KG1 (cell line): Measurements from ENCODE around the gene CARM1.
"Not testable (repeated sequence)": the region's sequence is repeated elsewhere in the genome, so short reads cannot be mapped to it uniquely, and the experiment has no call there.

Experiments used
- DNase-seq: peaks from one replicate; lab custom pipeline; 2025; lab: John Stamatoyannopoulos, UW

CARM1 gene

DNA sequence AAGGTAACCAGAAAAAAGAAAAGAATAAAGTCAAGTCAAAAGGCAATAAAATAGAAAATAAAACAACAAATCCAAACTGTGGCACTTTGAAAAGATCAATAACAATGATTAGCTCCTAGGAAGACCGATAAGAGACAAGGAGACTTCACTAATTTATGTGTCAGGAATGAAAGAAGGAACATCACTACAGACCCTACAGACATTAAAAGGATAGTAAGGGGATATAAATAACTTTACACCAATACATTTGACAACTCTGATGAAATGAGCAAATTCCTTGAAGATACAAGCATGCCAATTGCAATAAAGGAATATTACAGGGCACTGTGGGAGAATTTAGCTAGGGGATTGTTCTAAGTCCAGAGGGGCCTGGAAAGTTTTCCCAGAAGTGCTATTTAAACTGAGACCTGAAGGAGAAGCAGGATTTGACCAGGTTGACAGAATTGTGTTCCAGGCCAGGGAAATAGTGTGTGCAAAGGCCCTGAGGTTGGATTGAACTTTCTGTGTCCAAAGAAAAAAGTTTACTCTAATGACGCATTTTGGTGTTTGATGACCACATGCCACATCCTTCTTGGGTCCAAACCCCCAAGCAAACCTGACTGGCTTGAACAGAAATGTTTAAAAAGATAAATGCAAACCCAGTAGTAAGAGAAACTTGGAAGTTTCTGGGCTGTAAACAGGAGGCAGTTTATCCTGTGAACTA is 24.7 kb upstream of the CARM1 start:
- no peak for DNase-seq

DNA sequence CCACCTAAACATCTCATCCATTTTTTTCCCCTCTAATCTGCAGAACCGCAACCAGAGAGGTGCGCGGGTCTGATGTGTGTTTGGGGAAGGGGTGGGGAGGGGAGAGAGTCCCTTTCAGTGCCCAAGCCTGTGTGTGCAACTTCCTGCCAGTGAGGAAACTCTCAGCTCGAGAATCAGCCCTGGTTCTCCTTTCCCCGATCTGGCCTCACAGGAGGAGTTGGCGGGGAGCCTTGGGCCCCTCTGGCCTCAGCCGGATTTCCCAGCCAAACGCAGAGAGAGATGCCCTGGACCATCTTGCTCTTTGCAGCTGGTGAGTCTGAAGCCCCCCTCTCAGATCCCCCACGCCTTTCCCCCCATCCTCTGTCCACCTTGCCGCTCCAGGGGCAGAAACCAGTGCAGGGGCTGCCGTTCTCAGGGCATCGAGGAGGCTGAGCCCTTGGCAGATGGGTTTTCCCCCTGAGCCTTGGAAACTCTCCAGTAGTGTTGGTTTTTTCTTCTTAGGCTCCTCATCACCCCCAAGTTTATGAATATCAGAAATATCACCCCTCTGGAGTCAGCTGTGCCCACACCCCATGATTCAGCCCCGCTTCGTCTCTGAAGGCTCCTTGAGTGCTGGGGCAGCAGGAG is 23.0 kb upstream of the CARM1 start, which contains the start of gene C19orf38:
C19orf38 (plus strand) TSS at position 186 of the 627 bp plus-strand sequence; CDS start at position 280, 94 bp downstream.
- peak; percentile 34 for DNase-seq

DNA sequence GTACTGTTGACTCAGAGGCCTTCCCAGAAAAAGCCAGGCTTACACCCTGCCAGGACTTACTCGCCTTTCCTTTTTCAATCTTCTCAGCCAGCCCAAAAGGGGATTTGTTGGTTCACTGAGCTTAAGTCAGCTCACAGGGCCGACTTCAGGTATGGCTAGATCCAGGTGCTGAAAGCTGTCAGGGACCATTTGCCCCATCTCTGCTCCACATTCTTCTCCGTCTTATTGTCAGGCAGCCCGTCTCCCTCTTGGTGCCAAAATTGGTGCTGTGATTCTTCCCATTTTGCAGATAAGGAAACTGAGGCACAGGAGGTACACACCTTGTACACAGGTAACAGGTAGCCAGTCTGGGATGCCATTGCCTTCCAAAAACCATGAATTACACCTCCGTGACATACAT is 20.7 kb upstream of the CARM1 start:
- no peak for DNase-seq

DNA sequence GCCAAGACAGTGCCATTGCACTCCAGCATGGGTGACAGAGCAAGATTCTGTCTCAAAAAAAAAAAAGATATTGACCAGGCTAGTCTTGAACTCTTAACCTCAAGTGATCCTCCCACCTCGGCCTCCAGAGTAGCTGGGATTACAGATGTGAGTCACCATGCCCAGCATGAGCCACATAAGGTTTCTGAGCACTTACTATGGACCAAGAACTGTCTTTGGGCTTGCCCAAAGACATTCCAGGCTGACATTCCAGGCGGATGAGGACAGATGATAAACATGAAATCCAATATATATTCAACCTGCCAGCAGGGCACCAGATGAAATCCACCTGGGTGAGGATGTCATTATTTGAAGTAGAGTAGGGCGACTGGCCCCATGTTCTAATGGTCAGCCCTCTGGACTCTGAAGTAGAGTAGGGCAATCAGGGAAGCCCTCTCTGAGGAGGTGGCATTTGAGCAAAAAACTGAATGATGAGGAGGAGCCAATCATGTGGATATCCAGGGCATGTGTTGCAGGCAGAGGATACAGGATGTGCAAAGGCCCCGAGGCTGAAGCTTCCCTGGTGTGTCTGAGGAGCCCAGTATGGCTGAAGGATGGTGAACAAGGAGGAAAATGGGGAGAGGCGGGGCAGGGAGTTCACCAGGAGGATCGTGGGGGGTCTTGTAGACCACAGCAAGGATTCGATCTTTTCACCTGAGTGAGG is 19.1 kb upstream of the CARM1 start:
- no peak for DNase-seq

DNA sequence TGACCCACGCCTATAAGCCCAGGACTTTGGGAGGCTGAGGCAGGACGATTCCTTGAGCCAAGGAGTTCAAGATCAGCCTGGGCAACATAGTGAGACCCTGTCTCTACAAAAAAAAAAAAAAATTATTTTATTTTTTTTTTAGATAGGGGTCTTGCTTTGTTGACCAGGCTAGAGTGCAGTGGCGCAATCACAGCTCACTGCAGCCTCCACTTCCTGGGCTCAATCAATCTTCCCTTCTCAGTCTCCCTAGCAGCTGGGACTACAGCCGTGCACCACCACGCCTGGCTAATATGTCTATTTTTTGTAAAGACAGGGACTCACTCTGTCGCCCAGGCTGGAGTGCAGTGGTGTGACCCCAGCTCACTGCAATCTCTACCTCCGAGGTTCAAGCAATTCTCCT is 18.4 kb upstream of the CARM1 start:
- DNase-seq, result no peak

DNA sequence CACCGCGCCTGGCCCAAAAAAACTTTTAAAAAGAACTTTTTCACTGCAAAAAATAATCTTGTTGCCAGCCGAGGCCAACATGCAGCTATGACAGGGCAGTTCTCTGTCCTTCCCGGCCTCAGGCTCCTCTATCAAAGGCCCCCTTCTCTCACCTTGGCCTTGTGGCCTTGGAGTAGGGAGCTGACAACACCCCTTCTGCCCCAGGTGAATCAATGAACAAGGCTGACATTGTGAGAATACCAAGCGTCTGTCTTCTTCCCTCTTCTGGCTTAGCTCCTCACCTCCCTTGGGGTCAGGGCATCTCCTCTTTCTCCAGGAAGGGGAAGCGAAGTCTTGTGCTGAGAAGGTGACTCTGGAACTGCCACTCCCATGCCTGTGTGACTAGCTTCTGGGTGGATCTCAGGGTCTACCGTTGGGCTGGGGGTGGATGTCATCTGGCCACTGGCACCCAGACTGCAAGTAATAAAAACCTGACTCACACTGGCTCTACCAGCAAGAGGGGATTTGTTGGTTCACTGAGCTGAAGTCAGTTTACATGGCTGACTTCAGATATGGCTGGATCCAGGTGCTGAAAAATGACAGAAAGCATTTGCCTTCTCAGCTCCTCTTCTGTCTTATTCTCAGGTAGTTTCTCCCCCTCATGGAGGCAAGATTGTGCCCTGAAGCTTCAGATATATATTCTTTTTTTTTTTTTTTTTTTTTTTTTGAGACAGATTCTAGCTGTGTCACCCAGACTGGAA is 16.8 kb upstream of the CARM1 start:
- DNase-seq, result no peak

DNA sequence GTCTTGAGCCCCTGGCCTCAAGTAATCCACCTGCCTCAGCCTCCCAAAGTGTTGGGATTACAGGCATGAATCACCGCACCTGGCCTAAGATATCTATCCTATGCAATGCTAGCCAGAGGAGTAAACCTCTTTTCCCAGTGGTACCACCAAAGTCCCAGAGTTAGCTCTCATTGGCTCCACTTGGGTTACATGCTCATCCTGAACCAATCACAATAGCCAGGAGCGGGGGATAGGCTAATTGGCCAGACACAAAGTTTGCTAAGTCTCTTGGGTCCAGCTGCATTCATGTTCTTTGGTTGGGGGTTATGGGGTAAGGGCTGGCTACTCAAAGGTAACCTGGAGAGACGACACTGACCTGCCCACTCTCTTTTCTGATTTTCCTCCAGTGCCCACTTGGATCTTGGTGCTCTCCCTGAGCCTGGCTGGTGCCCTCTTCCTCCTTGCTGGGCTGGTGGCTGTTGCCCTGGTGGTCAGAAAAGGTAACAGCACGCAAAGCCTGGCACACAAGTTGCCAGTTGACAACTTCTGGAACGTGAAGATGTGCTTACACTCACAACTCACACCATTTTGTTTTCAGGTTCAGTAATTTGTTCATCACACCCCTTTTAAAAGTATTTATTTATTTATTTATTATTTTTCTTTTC is 15.4 kb upstream of the CARM1 start:
- no peak for DNase-seq

DNA sequence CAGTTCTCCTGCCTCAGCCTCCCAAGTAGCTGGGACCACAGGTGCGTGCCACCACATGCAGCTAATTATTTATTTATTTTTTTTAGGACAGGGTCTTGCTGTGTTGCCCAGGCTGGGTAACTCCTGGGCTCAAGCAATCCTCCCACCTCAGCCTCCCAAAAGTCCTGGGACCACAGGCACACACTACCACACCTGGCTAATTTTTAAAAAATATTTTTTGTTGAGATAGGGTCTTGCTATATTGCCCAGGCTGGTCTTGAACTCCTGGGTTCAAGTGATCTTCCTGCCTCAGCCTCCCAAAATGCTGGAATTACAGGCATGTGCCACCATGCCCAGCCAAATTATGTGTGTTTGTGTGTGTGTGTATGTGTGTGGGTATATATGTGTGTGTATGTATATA is 14.5 kb upstream of the CARM1 start:
- DNase-seq, result not testable (repeated sequence)

DNA sequence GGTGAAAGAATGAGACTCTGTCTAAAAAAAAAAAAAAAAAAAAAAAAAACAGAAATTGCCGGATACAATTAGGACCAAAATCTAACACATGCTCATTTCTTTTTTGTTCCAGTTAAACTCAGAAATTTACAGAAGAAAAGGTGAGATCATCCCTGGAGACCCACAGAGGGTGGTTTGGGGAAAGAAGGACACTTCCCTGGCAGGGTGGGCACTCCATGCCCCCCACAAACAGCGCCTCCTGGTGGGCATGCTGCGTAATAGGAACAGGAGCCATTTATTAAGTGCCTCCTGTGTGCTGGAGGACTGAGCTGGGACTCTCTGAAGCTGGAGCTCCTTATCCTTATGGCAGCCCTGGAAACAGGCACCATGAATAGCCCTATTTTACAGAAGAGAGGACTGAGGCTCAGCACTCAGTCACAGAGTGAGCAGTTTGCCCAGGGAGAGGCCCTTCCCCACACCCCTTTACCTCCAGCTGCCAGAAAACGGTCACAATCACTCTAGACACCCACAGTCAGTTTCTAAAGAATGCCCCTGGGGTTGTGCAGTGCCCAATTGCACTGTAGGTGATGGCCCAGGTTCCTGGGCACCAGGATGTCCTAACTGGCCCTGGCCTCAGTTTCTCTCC is 13.0 kb upstream of the CARM1 start:
- no peak for DNase-seq

DNA sequence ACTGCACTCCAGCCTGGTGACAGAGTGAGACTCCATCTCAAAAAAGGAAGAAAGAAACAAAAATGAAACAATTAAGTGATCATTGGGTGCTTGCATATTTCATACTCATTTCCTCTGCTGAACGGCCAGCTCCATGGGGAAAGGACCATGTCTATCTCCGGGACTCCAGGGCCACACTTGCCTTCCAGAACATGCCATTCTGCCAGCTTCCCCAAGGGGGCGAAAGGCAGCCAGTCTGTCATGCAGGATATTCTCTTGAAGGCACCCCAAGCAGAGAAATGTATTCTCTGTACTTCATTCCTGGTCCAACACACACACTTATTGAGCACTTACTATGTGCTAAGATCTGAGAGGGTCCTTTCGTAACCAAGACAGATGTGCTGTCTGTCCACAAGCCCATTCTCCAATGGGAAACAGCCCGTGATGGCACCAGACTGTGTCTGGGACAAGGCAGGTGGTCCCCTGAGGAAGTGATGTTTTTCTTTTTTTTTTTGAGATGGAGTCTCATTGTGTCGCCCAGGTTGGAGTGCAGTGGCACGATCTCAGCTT is 10.2 kb upstream of the CARM1 start:
- DNase-seq, result no peak

DNA sequence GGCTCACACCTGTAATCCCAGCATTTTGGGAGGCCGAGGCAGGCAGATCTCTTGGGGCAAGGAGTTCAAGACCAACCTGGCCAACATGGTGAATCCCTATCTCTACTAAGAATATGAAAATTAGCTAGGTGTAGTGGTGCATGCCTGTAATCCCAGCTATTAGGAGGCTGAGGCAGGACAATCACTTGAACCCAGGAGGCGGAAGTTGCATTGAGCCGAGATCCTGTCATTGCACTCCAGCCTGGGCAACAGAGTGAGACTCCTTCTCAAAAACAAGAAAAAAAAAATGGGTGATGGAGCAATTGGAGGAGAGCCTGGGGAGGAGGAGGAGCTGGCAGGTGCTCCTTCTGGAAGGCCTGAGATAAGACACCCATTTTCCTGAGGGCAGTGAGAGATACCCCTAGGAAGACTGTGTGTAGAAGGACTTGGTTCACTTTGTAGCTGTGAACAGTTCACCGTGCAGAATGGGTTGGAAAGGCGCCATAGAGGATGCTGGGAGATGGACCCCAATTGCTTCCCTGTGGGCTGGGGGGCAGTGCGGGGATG is 8.7 kb upstream of the CARM1 start:
- no peak for DNase-seq

DNA sequence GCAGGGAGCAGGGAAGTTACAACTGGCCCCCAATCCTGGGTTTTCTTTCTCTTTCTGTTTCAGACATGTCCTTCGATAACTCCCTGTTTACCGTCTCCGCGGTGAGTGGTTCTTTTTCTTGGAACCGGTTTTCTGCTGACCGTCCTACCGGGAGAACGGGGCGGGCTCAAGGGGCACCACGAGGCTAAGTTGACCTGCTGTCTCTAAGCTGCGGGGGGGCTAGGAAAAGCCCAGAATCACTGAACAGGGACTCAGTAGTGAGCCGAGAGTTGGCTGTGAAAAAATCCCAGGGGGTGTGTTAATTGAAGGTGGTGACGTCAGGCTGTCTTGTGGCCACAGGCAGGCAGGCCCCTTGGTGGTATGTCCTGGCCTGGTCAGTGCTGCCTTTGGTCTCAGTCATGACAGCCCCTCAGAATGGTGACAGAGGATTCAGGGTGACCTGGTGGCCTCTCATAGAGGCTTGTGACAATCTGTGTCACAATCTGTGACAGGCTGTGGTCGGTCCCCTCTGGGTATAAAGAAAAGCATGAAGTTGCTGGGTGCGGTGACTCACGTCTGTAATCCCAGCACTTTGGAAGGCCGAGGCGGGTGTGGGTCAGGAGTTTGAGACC is 8.1 kb upstream of the CARM1 start:
- no peak for DNase-seq

DNA sequence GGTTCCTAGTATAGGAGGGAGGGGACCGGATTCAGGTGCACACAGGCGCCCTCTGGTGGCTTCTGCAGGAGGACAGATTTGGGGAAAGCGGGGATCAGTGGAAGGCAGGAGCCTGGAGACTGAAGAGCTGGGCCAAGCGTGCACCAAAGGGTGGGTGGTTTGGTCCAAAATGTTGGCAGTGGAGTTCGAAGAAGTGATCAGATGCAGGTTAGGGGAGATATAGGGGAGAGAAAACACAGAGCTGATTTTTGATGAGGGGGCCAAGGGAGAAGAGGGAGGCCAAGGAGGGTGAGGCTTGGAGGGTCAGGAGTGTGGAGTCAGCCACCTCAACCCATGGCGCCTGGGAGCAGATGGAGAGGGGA is 6.8 kb upstream of the CARM1 start:
- DNase-seq, result no peak

DNA sequence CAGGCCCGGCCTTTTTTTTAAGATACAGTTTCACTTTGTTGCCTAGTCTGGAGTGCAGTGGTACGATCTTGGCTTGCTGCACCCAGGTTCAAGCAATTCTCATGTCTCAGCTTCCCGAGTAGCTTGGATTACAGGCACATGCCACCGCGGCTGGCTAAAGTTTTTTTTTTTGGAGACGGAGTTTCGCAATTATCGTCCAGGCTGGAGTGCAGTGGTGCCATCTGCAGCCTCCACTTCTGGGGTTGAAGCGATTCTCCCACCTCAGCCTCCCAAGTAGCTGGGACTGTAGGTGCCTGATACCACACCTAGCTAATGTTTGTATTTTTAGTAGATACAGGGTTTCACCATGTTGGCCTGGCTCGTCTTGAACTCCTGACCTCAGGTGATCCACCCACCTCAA is 4.9 kb upstream of the CARM1 start:
- no peak for DNase-seq

DNA sequence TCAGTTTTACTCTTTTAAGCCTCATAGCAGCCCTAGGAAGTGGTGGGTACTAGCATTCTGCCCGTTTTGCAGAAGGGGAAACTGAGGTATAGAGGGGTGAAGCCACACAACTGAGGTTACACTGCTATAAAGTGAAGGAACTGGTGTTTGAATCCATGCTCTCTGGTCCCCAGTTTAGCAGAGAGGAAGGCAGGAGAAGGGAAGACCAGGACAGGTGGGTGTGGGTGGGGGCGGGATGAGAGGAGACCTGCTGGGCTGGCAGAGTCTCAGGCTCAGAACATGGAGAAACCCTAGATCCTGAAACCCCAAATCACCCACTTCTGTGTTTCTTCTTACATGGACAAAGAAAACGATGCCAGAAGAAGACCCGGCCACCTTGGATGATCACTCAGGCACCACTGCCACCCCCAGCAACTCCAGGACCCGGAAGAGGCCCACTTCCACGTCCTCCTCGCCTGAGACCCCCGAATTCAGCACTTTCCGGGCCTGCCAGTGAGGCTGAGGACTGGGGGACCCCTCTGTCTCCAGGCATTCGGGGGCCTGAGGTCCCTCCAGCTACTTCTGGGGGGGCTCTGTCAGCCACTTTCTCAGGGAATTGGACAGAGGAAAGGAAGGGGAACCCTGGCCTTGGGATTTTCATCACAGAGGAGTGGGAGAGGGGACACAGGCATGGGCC is 2.3 kb upstream of the CARM1 start:
- DNase-seq, result no peak

DNA sequence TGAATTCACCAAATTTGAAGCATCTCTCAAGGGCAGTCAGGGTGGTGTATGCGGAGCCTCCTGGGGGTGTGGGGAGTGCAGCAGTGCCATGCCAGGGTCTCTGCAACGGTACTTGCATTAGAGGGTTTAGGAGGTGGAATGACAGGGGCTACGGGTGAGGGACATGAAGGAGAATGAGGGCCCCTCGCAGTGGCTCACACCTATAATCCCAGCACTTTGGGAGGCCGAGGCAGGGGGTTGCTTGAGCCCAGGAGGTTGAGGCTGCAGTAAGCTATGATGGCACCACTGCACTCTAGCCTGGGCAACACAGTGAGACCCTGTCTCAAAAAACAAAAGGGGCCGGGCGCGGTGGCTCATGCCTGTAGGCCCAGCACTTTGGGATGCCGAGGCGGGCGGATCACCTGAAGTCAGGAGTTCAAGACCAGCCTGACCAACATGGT is 1.5 kb upstream of the CARM1 start:
- DNase-seq, result not testable (repeated sequence)

DNA sequence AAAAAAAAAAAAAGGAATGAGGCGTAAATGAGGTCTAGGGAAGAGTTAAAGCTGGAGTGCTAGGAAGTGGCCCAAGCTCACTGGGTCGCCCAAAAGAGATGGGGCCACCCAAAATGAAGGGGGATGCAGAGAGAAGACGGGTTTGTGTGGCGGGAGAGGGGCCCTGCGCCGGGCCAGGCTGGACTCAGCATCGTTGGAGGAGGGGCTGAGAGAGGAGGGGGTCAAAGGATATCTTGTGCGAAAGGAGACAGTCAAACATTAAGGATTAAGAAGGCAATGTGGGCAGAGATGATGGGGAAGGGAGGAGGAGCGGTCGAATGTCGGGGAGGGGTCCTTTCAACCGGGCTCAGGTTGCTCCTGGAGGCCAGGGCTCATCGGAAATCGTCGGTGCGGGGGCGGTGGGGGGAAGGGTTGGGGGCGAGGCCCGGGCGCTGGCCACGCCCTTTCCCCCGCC is 825 bp upstream of the CARM1 start:
- DNase-seq, result no peak

DNA sequence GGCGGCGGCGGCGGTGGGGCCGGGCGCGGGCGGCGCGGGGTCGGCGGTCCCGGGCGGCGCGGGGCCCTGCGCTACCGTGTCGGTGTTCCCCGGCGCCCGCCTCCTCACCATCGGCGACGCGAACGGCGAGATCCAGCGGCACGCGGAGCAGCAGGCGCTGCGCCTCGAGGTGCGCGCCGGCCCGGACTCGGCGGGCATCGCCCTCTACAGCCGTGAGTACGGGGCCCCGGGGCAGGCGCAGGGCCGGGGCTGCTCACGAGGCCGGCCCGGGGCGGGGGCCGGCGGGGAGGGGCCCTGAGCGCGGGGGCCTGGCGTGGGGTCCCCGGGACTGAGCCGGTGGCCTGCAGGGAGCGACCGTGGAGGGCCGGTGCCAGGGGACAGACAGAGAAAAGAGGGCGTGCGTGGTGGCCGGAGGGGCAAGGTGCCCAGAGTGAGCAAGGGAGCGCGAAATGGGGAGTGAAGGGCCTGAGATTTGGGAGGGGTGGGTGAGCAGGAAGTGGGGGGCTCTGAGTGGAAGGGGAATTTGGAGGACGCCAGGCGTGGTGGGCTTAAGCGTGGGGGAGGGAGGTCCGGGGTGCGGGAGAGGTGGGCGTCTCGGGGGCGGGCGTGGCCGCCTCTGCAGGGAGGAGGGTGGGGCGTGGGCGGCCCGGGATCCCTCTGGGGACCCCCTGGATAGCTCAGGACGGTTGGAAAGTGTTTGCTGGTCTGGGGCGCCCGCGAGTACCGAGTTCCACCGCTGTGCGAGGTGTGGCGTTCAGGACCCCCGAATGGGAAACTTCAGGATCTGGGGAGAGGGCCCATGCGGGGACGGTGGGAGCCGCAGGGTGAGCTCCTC is 575 bp downstream of the CARM1 start:
- no peak for DNase-seq

DNA sequence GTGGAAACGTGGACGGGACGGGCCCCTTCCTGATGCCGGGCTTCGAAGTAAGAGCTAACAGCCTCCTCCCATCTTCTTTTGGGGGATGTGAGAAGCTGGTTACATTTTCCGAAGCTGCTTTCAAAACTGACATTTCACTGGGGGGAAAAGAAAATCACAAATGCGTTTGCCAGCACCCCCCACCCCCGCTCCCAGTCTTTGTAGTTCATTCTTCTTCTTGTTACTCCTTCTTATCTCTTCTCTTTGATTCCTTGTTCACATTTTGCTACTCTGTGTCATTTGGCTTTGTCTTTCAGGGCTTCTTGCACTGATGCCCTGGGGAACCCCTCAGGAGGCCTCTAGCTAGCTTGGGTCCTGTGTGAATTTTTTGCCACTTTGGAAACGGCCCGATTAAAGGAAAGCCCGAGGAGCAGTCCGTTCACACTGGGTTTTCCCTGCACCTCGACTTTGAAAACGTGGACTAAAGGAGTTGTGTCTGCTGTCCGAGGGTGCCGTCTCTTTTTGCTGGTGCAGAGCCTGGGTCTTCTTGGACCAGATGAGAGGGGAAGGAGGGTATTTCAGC is 1.3 kb downstream of the CARM1 start:
- no peak for DNase-seq
